Keratinocyte (primary cell): Measurements from ENCODE around the gene SUN5.

ENCODE experiments used
- EZH2 ChIP-seq: IDR thresholded peaks from one replicate; pipeline ENCODE4 v1.6.1; 2012; ENCODE audit warnings: inconsistent platforms, mild to moderate bottlenecking, low read length, moderate library complexity
- TF ChIP-seq, protein P1 (sequence below), 3 experiments: IDR thresholded peaks in 1 of 3; conservative IDR thresholded peaks in 1 of 3; optimal IDR thresholded peaks in 1 of 3; 2 replicates in 2 of 3; 3 replicates in 1 of 3; pipeline versions ENCODE3 to v1.5.1; 2011; ENCODE audit warnings: low read length in 3 of 3, mild to moderate bottlenecking in 3 of 3, moderate library complexity in 2 of 3, control low read depth in 1 of 3, inconsistent platforms in 1 of 3; ENCODE audit not compliant: insufficient read depth in 2 of 3; ENCODE audit errors: extremely low read depth in 1 of 3

DNA sequence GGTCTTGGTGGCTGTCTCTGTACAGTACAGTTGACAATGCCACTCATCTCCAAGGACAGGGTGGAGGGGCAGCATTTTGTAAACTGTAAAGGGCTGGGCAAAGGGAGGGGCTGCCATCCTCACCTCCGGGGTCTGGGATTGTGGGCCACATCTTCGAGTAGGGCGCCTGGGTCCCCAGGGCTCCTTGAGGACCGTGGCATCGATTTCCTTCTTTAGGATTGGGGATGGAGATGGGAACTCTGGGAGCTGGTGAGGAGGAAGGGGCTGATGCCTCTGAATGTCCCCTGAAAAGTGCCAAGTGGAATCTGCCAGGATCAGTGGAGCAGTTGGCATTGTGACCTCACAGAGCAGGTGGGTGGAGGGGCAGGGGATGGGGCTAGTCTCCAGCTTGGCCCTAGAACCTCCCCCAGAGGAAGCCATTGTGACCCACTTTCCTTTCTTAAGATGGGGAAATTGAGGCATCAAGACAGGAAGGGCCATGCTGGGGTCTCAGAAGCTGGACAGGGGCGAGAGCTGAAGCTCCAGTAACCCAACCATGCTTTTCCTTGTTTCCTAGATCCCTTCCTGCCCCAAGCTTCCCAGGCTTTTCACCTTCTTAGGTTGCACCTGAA is at the start of gene SUN5:
- TF ChIP-seq, protein P1, sequence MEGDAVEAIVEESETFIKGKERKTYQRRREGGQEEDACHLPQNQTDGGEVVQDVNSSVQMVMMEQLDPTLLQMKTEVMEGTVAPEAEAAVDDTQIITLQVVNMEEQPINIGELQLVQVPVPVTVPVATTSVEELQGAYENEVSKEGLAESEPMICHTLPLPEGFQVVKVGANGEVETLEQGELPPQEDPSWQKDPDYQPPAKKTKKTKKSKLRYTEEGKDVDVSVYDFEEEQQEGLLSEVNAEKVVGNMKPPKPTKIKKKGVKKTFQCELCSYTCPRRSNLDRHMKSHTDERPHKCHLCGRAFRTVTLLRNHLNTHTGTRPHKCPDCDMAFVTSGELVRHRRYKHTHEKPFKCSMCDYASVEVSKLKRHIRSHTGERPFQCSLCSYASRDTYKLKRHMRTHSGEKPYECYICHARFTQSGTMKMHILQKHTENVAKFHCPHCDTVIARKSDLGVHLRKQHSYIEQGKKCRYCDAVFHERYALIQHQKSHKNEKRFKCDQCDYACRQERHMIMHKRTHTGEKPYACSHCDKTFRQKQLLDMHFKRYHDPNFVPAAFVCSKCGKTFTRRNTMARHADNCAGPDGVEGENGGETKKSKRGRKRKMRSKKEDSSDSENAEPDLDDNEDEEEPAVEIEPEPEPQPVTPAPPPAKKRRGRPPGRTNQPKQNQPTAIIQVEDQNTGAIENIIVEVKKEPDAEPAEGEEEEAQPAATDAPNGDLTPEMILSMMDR (optimal IDR thresholded peaks at IDR 0.05 in 1 of 3, IDR thresholded peaks at IDR 0.05 in 1 of 3, conservative IDR thresholded peaks at IDR 0.05 in 1 of 3; ENCODE audit: extremely low read depth in 1 of 3, insufficient read depth in 2 of 3, low read length in 3 of 3), result no peak
- TF ChIP-seq EZH2, result no peak
